ENCODE data around the gene GID8. TPM values are rescaled to one million over a fixed set of nuclear protein-coding genes. Genes with fewer than 3 reads are reported as not detected.

GID8 gene
- total and polyA plus RNA-seq, 2 of the 13 experiments (the other 11 are each of a cell fraction or from before 2014, with no cell fraction given): 39.6 to 59.8 TPM

- TF ChIP-seq ZBTB10 (CRISPR knock-in tag; IDR thresholded peaks at IDR 0.05; ENCODE audit: borderline replicate concordance) (peak; percentile 65), NR2F2 (IDR thresholded peaks at IDR 0.05; ENCODE audit: borderline replicate concordance, low read depth) (no peak; the same call in 1 of the 2 replicates), KMT2A (CRISPR knock-in tag; IDR thresholded peaks at IDR 0.05) (peak; percentile 95), ZNF225 (CRISPR knock-in tag; IDR thresholded peaks at IDR 0.05) (no peak), MYPOP (CRISPR knock-in tag; IDR thresholded peaks at IDR 0.05) (peak; percentile 91), RBFOX2 (IDR thresholded peaks at IDR 0.05; ENCODE audit: low read depth, low read length) (peak; percentile 98), CHD4 (IDR thresholded peaks at IDR 0.05; ENCODE audit: borderline replicate concordance, low read length) (no peak), ZNF343 (CRISPR knock-in tag; IDR thresholded peaks at IDR 0.05) (0 out of 2 replicates have a peak, but pooled peaks have one; percentile 75), ZNF354B (CRISPR knock-in tag; IDR thresholded peaks at IDR 0.05) (0 out of 2 replicates have a peak, but pooled peaks have one; percentile 81), CBX5 (CRISPR knock-in tag; IDR thresholded peaks at IDR 0.05; ENCODE audit: borderline replicate concordance) (0 out of 2 replicates have a peak, but pooled peaks have one; percentile 25), XRCC5 (optimal IDR thresholded peaks at IDR 0.05; ENCODE audit: low read length) (peak; percentile 97), DR1 (CRISPR knock-in tag; IDR thresholded peaks at IDR 0.05) (peak; percentile 10; the same call in 1 of the 2 replicates), HDAC2 (CRISPR knock-in tag; IDR thresholded peaks at IDR 0.05) (peak; percentile 62), TEAD3 (CRISPR knock-in tag; optimal IDR thresholded peaks at IDR 0.05; ENCODE audit: borderline replicate concordance) (peak; percentile 84), BRD4 (CRISPR knock-in tag; IDR thresholded peaks at IDR 0.05) (peak; percentile 88), PPARG (CRISPR knock-in tag; conservative IDR thresholded peaks at IDR 0.05) (peak; percentile 71; the same call in 1 of the 2 replicates), HNRNPL (IDR thresholded peaks at IDR 0.05; ENCODE audit: low read depth, low read length) (no peak), HBP1 (CRISPR knock-in tag; IDR thresholded peaks at IDR 0.05; ENCODE audit: low read depth) (peak; percentile 25; the same call in 1 of the 2 replicates), ZFP41 (CRISPR knock-in tag; IDR thresholded peaks at IDR 0.05; ENCODE audit: borderline replicate concordance) (peak; percentile 51; the same call in 1 of the 2 replicates), RFX5 (IDR thresholded peaks at IDR 0.05; ENCODE audit: low read depth, low read length) (no peak; the same call in 1 of the 2 replicates), KAT7 (CRISPR knock-in tag; IDR thresholded peaks at IDR 0.05; ENCODE audit: borderline replicate concordance) (peak; percentile 97; the same call in 1 of the 2 replicates)
- TF ChIP-seq, protein P1, sequence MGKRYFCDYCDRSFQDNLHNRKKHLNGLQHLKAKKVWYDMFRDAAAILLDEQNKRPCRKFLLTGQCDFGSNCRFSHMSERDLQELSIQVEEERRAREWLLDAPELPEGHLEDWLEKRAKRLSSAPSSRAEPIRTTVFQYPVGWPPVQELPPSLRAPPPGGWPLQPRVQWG (CRISPR knock-in tag; IDR thresholded peaks at IDR 0.05; ENCODE audit: borderline replicate concordance, low read depth): no peak
These were observed 11.5 kb upstream of the GID8 start, which contains the start of gene DIDO1 (continued) for GRCh38 chr20:62926229-62927127.
